Fibroblast of upper back skin (primary cell): ENCODE data around the gene NLRP13.
"Not testable (repeated sequence)": the region's sequence is repeated elsewhere in the genome, so short reads cannot be mapped to it uniquely, and the experiment has no call there.

Experiments
- DNase-seq: peaks from one replicate; pipeline ENCODE4 v3.0.0-alpha.2; 2013

Gene NLRP13

GRCh38 chr19:55931936-55932386, at the start of gene NLRP13:
NLRP13 (minus strand) TSS chr19:55932336; CDS start chr19:55932311, 25 bp downstream.
- DNase-seq: no peak

- no peak for DNase-seq
Measured at GRCh38 chr19:55980415-55980814, 48.3 kb upstream of the NLRP13 start.

- no peak for DNase-seq
Measured at GRCh38 chr19:55973982-55974381, 41.8 kb upstream of the NLRP13 start.

GRCh38 chr19:55962186-55962585, 30.1 kb upstream of the NLRP13 start:
- no peak for DNase-seq

GRCh38 chr19:55959996-55960675, 28.0 kb upstream of the NLRP13 start:
- no peak for DNase-seq

- DNase-seq: no peak
Measured at GRCh38 chr19:55958356-55958755, 26.2 kb upstream of the NLRP13 start.

GRCh38 chr19:55956431-55956830, 24.3 kb upstream of the NLRP13 start:
- DNase-seq: no peak

- not testable (repeated sequence) for DNase-seq
Measured at GRCh38 chr19:55950566-55950965, 18.4 kb upstream of the NLRP13 start.

- DNase-seq: no peak
Measured at GRCh38 chr19:55947532-55947931, 15.4 kb upstream of the NLRP13 start, which contains the start of gene NLRP8. NLRP8 (plus strand) TSS chr19:55947832.

GRCh38 chr19:55940306-55940705, 8.2 kb upstream of the NLRP13 start:
- DNase-seq: no peak

- DNase-seq: no peak
Measured at GRCh38 chr19:55939206-55939605, 7.1 kb upstream of the NLRP13 start.

- DNase-seq: no peak
Measured at GRCh38 chr19:55935206-55935605, 3.1 kb upstream of the NLRP13 start.

GRCh38 chr19:55930996-55931515, 1.1 kb downstream of the NLRP13 start:
- no peak for DNase-seq

- not testable (repeated sequence) for DNase-seq
Measured at GRCh38 chr19:55929258-55929657, 2.9 kb downstream of the NLRP13 start.

- DNase-seq: no peak
Measured at GRCh38 chr19:55927991-55928390, 4.1 kb downstream of the NLRP13 start.

GRCh38 chr19:55923556-55923955, 8.6 kb downstream of the NLRP13 start:
- DNase-seq: no peak

GRCh38 chr19:55913643-55914268, 18.4 kb downstream of the NLRP13 start:
- no peak for DNase-seq

GRCh38 chr19:55912916-55913315, 19.2 kb downstream of the NLRP13 start:
- DNase-seq: no peak

GRCh38 chr19:55909801-55910200, 22.3 kb downstream of the NLRP13 start:
- DNase-seq: no peak

GRCh38 chr19:55907746-55908145, 24.4 kb downstream of the NLRP13 start:
- no peak for DNase-seq

GRCh38 chr19:55907286-55907685, 24.9 kb downstream of the NLRP13 start:
- DNase-seq: no peak

- no peak for DNase-seq
Measured at GRCh38 chr19:55902080-55902751, 29.9 kb downstream of the NLRP13 start.

GRCh38 chr19:55901369-55902079, 30.6 kb downstream of the NLRP13 start:
- no peak for DNase-seq
